D721Med (cell line): ENCODE results near the gene DHCR7.

Experiments
- DNase-seq: peaks from one replicate; pipeline ENCODE4 v3.0.0; 2011; ENCODE audit warnings: low spot score; ENCODE audit not compliant: insufficient read length
- FAIRE-seq: peaks from 2 replicates; lab custom pipeline; 2011; peaks lifted over from hg19 to GRCh38; lab: Jason Lieb, UNC
- CTCF ChIP-seq: IDR thresholded peaks from 2 replicates; pipeline ENCODE4 v1.5.1; 2012; ENCODE audit warnings: mild to moderate bottlenecking, control low read depth; ENCODE audit not compliant: insufficient read depth; ENCODE audit errors: missing control alignments

Gene DHCR7

DNA sequence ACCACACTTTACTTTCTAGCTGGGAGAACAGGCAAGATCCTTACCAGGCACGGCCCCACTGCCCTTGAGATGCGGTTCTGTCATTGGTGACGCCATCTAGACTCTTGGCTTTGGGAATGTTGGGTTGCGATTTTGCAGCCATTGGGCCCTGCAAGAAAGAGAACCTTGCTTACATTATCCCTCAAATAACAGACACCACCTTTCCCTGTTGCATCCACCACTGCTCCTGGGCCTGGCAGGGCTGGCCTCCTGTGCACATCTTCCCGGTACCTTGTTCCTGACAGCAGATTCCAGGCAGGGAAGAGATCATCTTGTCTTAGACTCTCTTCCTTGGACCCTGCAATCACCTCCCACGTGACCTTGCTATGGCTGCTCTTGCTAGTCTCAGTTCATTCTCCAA is 3.4 kb downstream of the DHCR7 start:
- TF ChIP-seq CTCF = no peak
- FAIRE-seq (no peak), DNase-seq (no peak)

- TF ChIP-seq CTCF = no peak
- no peak for FAIRE-seq
- no peak for DNase-seq
Measured at GRCh38 chr11:71443736-71444445, 4.3 kb downstream of the DHCR7 start.

DNA sequence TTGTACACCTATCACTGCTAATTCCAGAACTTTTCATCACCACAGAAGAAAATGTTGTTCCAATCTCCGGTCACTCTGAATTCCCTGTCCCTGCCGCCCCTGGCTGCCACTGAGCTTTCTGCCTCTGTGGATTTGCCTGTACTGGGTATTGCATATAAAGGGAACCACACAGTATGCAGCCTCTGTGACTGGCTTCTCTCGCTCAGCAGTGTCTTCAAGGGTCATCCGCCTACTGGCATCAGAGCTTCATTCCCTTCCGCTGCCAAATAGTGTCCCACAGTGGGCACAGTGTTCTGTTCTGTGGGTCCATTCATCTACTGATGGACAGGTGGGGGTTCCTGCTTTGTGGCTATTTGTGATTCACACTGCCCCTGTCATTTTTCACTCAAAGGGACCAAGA is 5.3 kb downstream of the DHCR7 start:
- no peak for TF ChIP-seq CTCF
- no peak for DNase-seq
- FAIRE-seq = no peak

- FAIRE-seq = no peak
- TF ChIP-seq CTCF = no peak
- DNase-seq = no peak
Measured at GRCh38 chr11:71442123-71442522, 6.1 kb downstream of the DHCR7 start.

DNA sequence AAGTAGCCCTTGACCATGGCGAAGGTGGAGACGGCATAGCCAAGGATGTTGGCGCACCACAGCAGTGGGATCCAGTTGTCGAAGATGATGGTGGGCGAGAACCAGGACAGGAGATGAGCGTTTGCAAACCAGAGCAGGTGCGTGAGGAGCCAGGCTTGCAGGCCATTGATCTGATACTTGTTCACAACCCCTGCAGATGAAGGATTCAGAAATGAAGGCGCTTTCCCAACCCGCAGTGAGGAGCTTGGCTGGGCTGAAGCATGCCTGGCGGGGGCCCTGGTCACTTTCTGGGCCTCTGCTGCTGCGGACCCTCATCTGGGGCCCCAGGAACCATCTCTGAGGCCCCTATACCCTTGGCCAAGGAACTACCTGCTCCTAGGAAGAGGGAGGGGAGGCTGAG is 6.9 kb downstream of the DHCR7 start:
- TF ChIP-seq CTCF = no peak
- FAIRE-seq = no peak
- DNase-seq = no peak

DNA sequence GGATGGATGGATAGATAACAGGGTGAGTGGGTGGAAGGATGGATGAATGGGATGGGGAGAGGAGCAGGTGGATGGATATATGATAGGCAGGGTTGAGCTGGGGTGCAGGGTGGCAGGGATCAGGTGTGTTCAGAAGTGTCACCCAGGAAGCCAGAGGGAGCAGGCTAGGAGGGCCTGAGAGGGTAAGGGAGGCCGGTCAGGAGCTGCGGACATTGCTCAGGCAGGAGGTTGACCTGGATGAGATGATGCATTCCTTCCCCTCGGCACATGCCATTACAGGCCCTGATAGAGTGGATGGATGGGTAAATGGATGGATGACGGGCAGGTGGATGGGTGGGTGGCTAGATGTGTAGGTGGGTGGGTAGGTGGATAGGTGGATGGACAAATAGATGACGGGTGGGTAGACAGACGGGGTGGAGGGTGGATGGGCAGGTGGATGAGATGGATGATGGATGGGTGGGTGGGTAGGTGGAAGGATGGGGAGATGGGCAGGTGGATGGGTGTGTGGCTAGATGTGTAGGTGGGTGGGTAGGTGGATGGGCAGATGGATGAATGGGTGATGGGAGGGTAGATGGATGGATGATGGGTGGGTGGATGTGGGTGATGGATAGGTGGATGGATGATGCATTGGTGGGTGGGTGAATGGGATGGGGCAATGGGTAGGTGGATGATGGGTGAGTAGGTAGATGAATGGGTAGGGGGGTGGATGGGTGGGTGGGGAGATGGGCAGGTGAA is 8.0 kb downstream of the DHCR7 start:
- FAIRE-seq (no peak), DNase-seq (no peak)
- no peak for TF ChIP-seq CTCF

GRCh38 chr11:71438650-71439049 is 9.5 kb downstream of the DHCR7 start:
- DNase-seq (no peak), FAIRE-seq (no peak)
- TF ChIP-seq CTCF = no peak
